ENCODE results near the gene ADGRA3.
"Not testable (repeated sequence)": the region's sequence is repeated elsewhere in the genome, so short reads cannot be mapped to it uniquely, and the experiment has no call there.

ADGRA3 gene

GRCh38 chr4:22477136-22477812 lies 38.6 kb downstream of the ADGRA3 start:
- DNase-seq = no peak

GRCh38 chr4:22476011-22476410 lies 39.9 kb downstream of the ADGRA3 start:
- DNase-seq = no peak

GRCh38 chr4:22475311-22475646 lies 40.6 kb downstream of the ADGRA3 start:
- not testable (repeated sequence) for DNase-seq

GRCh38 chr4:22474636-22475310 lies 41.1 kb downstream of the ADGRA3 start:
- DNase-seq = no peak

- no peak for DNase-seq
Measured at GRCh38 chr4:22473268-22473667, 42.6 kb downstream of the ADGRA3 start.

GRCh38 chr4:22471999-22472461 lies 43.8 kb downstream of the ADGRA3 start:
- DNase-seq = no peak

- no peak for DNase-seq
Measured at GRCh38 chr4:22471419-22471818, 44.4 kb downstream of the ADGRA3 start.

- DNase-seq = no peak
Measured at GRCh38 chr4:22466581-22466980, 49.3 kb downstream of the ADGRA3 start.

GRCh38 chr4:22465996-22466395 lies 49.9 kb downstream of the ADGRA3 start:
- DNase-seq = no peak

- no peak for DNase-seq
Measured at GRCh38 chr4:22465349-22465748, 50.5 kb downstream of the ADGRA3 start.

- DNase-seq = no peak
Measured at GRCh38 chr4:22463179-22463578, 52.7 kb downstream of the ADGRA3 start.

GRCh38 chr4:22462688-22463087 lies 53.2 kb downstream of the ADGRA3 start:
- DNase-seq = no peak

- DNase-seq = no peak
Measured at GRCh38 chr4:22460266-22460665, 55.6 kb downstream of the ADGRA3 start.

GRCh38 chr4:22458098-22458497 lies 57.8 kb downstream of the ADGRA3 start:
- no peak for DNase-seq

GRCh38 chr4:22457348-22457747 lies 58.5 kb downstream of the ADGRA3 start:
- no peak for DNase-seq

GRCh38 chr4:22456291-22456690 lies 59.6 kb downstream of the ADGRA3 start:
- DNase-seq = no peak

- DNase-seq = no peak
Measured at GRCh38 chr4:22454955-22455354, 60.9 kb downstream of the ADGRA3 start.

GRCh38 chr4:22454216-22454838 lies 61.5 kb downstream of the ADGRA3 start:
- DNase-seq = no peak

GRCh38 chr4:22444813-22445212 lies 71.1 kb downstream of the ADGRA3 start:
- DNase-seq = no peak

- no peak for DNase-seq
Measured at GRCh38 chr4:22442956-22443355, 72.9 kb downstream of the ADGRA3 start.

GRCh38 chr4:22440999-22441398 lies 74.9 kb downstream of the ADGRA3 start:
- DNase-seq = no peak

GRCh38 chr4:22439947-22440346 lies 75.9 kb downstream of the ADGRA3 start:
- no peak for DNase-seq

GRCh38 chr4:22435652-22436051 lies 80.2 kb downstream of the ADGRA3 start:
- no peak for DNase-seq

GRCh38 chr4:22434895-22435294 lies 81.0 kb downstream of the ADGRA3 start:
- no peak for DNase-seq

All from T1000 (cell line).